Liver (tissue), 9 donors: ENCODE measurements around the gene ILF3. TPM values are rescaled to one million over a fixed set of nuclear protein-coding genes. Genes with fewer than 3 reads are reported as not detected.

ENCODE experiments used
- DNase-seq: peaks from one replicate; pipeline ENCODE4 v3.0.0-alpha.2; 2017; ENCODE audit warnings: low spot score
- H3K27ac ChIP-seq, 2 donors: one replicate each; pipeline ENCODE4 v1.7.0; 2013; ENCODE audit warnings: inconsistent platforms in 2 of 2, low read length in 2 of 2, control low read depth in 1 of 2, low read depth in 1 of 2, mild to moderate bottlenecking in 1 of 2
- H3K27me3 ChIP-seq, 4 donors: one replicate each; pipeline versions ENCODE4 v1.6.1 to v1.7.0; 2013; ENCODE audit warnings: low read length in 3 of 4, inconsistent platforms in 1 of 4, mild to moderate bottlenecking in 1 of 4, moderate library complexity in 1 of 4; ENCODE audit not compliant: control insufficient read depth in 4 of 4, insufficient read depth in 4 of 4
- H3K36me3 ChIP-seq, 4 donors: one replicate each; pipeline versions ENCODE4 v1.6.1 to v1.7.0; 2013; ENCODE audit warnings: low read length in 3 of 4, mild to moderate bottlenecking in 3 of 4, low read depth in 1 of 4, moderate library complexity in 1 of 4; ENCODE audit not compliant: control insufficient read depth in 4 of 4, insufficient read depth in 3 of 4
- H3K4me1 ChIP-seq, 4 donors: one replicate each; pipeline versions ENCODE4 v1.6.1 to v1.7.0; 2013; ENCODE audit warnings: low read length in 3 of 4, mild to moderate bottlenecking in 3 of 4, moderate library complexity in 1 of 4; ENCODE audit not compliant: control insufficient read depth in 4 of 4, insufficient read depth in 4 of 4
- H3K4me3 ChIP-seq, 3 donors: one replicate each; pipeline versions ENCODE4 v1.6.1 to v1.7.0; 2013; ENCODE audit warnings: low read length in 3 of 3, control low read depth in 1 of 3, low read depth in 1 of 3, mild to moderate bottlenecking in 1 of 3
- H3K9ac ChIP-seq, 2 donors: one replicate each; pipeline ENCODE4 v1.7.0; 2013; ENCODE audit warnings: low read length in 2 of 2, mild to moderate bottlenecking in 2 of 2, moderate library complexity in 2 of 2, control low read depth in 1 of 2, low read depth in 1 of 2
- H3K9me3 ChIP-seq, 4 donors: one replicate each; pipeline versions ENCODE4 v1.6.1 to v1.7.0; 2013; ENCODE audit warnings: low read length in 3 of 4; ENCODE audit not compliant: control insufficient read depth in 4 of 4
- EGR1 ChIP-seq, 2 donors: IDR thresholded peaks; 2 replicates each; pipeline ENCODE4 v1.6.1; 2016 to 2018; ENCODE audit warnings: antibody characterized with exemption in 2 of 2, low read depth in 2 of 2
- FOXA1 ChIP-seq: IDR thresholded peaks from 2 replicates; pipeline ENCODE4 v1.6.1; 2016; ENCODE audit warnings: antibody characterized with exemption
- GABPA ChIP-seq, 2 donors: IDR thresholded peaks in 1 of 2; conservative IDR thresholded peaks in 1 of 2; 2 replicates each; pipeline ENCODE4 v1.6.1; 2016; ENCODE audit warnings: antibody characterized with exemption in 2 of 2, mild to moderate bottlenecking in 1 of 2, moderate library complexity in 1 of 2
- HNF4A ChIP-seq, 2 donors: conservative IDR thresholded peaks; 2 replicates each; pipeline ENCODE4 v1.6.1; 2016; ENCODE audit warnings: antibody characterized with exemption in 2 of 2, mild to moderate bottlenecking in 2 of 2
- HNF4G ChIP-seq: IDR thresholded peaks from 2 replicates; pipeline ENCODE4 v1.6.1; 2016; ENCODE audit warnings: antibody characterized with exemption
- NR2F2 ChIP-seq: IDR thresholded peaks from 2 replicates; pipeline ENCODE4 v1.6.1; 2016; ENCODE audit warnings: antibody characterized with exemption
- RAD21 ChIP-seq, 2 donors: IDR thresholded peaks; 2 replicates each; pipeline ENCODE4 v1.6.1; 2016; ENCODE audit warnings: antibody characterized with exemption in 2 of 2, mild to moderate bottlenecking in 2 of 2
- RXRA ChIP-seq, 2 donors: IDR thresholded peaks; 2 replicates each; pipeline ENCODE4 v1.6.1; 2017 to 2018; ENCODE audit warnings: antibody characterized with exemption in 2 of 2, mild to moderate bottlenecking in 1 of 2
- SP1 ChIP-seq: IDR thresholded peaks from 2 replicates; pipeline ENCODE4 v1.6.1; 2018; ENCODE audit warnings: antibody characterized with exemption, mild to moderate bottlenecking
- YY1 ChIP-seq: IDR thresholded peaks from 2 replicates; pipeline ENCODE4 v1.6.1; 2016; ENCODE audit warnings: antibody characterized with exemption, mild to moderate bottlenecking
- WGBS: extraction: QIAGEN DNeasy Blood & Tissue Kit; methylation state at CpG from one replicate; pipeline ENCODE4 v1.1.7; 2013; 5-methylcytosine and 5-hydroxymethylcytosine counted together
- polyA plus RNA-seq, 2 donors: library from polyadenylated mRNA; stranded (reverse) in 1 of 2; unstranded in 1 of 2; fragments of 200-250 nt in 1 of 2; fragments of >200 nt in 1 of 2; fragmentation: Nextera tagmentation in 1 of 2; extraction: Ambion mirVana in 1 of 2; gene quantifications; one replicate each; pipeline versions ENCODE4 v1.2.1 to v1.2.3, GENCODE V29; 2013 to 2015
- total RNA-seq, 2 donors: library from RNA; depleted of rRNA; stranded (reverse); fragments of >200 nt; gene quantifications; one replicate each; pipeline ENCODE4 v1.2.3, GENCODE V29; 2014
- TF ChIP-seq, protein P1 (sequence below): fragments of 150-350 bp; IDR thresholded peaks from 2 replicates; pipeline ENCODE4 v1.5.1; 2017; ENCODE audit warnings: improper control_type of control experiment, low read depth, low read length; ENCODE audit not compliant: missing input control
- TF ChIP-seq, protein P2 (sequence below): IDR thresholded peaks from 2 replicates; pipeline ENCODE4 v1.6.1; 2016; ENCODE audit warnings: antibody characterized with exemption
- TF ChIP-seq, protein P3 (sequence below): IDR thresholded peaks from 2 replicates; pipeline ENCODE4 v1.6.1; 2016; ENCODE audit warnings: antibody characterized with exemption
- donor health status: healthy.
- donor health status: healthy.
- donor health status: healthy.
- donor health status: healthy.
- donor health status: healthy.

ILF3 gene
- total and polyA plus RNA-seq, 4 donors: 31.7 to 85.1 (median 42.9) TPM

DNA sequence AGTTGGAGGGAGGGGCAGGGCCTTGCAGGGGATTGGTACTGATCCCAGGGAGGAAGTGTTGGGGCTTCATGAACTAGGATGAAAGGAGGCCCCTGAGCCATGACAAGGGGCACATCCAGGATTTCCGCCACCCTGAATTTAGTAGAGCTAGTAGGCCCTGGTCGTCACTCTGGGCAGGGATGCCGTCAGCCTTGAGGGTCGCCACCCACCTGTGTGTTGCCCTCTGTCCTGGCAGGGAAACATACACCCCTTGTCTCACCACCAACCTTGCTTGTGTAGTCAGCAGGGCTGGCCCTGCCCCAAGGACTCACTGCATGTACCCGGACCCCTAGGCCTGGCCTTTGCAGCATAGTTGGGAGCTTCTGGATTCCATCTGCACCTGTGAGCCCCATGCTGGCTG is 37.7 kb downstream of the ILF3 start:
- Histone ChIP-seq H3K4me1 (peaks cover 6 to 10% (median 7%) of the 10 kb centered on the region in 4 donors), H3K9me3 (no peaks in the 10 kb centered on the region), H3K36me3 (peaks cover 15 to 48% (median 19%) of the 10 kb centered on the region in 4 donors), H3K27me3 (no peaks in the 10 kb centered on the region), H3K4me3 (no peak overlapping the region), H3K27ac (no peak overlapping the region), H3K9ac (no peak overlapping the region)
- no peak for DNase-seq
- TF ChIP-seq RAD21 (IDR thresholded peaks at IDR 0.05) (no peak), NR2F2 (no peak)
- 90% methylated on average over 5 of the region's 5 CpGs for WGBS

DNA sequence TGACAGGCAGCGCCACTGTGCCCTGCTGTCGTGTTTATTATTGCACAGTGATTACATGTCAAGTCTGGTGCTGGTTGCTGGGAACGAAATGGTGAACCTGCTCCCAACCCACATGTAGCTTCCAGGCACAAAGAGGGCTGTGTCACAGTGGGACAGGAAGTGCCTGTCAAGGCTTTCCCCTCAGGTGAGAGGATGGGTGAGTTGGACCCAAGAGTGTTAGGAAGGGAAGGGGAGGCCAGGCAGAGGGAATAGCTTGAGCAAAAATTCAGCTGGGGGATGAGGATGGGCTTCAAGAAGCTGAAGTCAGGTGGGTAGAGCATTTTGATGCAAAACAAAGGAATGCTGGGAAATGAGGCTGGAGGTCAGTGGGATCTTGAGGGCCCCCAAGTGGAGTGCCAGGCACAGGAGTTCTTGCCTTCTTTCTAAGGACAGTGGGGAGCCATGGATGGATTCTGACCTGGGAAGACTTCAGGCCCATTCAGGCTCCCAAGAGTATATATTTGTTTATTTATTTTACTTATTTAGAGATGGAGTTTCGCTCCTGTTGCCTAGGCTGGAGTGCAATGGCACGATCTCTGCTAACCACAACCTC is 38.6 kb downstream of the ILF3 start:
- Histone ChIP-seq H3K9me3 (no peaks in the 10 kb centered on the region), H3K27ac (no peak overlapping the region), H3K4me1 (peaks cover 6 to 10% (median 7%) of the 10 kb centered on the region in 4 donors), H3K9ac (no peak overlapping the region), H3K4me3 (no peak overlapping the region), H3K27me3 (no peaks in the 10 kb centered on the region), H3K36me3 (peaks cover 6 to 40% (median 15%) of the 10 kb centered on the region in 4 donors)
- TF ChIP-seq, protein P1, sequence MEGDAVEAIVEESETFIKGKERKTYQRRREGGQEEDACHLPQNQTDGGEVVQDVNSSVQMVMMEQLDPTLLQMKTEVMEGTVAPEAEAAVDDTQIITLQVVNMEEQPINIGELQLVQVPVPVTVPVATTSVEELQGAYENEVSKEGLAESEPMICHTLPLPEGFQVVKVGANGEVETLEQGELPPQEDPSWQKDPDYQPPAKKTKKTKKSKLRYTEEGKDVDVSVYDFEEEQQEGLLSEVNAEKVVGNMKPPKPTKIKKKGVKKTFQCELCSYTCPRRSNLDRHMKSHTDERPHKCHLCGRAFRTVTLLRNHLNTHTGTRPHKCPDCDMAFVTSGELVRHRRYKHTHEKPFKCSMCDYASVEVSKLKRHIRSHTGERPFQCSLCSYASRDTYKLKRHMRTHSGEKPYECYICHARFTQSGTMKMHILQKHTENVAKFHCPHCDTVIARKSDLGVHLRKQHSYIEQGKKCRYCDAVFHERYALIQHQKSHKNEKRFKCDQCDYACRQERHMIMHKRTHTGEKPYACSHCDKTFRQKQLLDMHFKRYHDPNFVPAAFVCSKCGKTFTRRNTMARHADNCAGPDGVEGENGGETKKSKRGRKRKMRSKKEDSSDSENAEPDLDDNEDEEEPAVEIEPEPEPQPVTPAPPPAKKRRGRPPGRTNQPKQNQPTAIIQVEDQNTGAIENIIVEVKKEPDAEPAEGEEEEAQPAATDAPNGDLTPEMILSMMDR: no peak
- TF ChIP-seq RAD21 (IDR thresholded peaks at IDR 0.05): no peak
- no peak for TF ChIP-seq YY1
- TF ChIP-seq HNF4G: no peak
- no peak for TF ChIP-seq NR2F2
- TF ChIP-seq, protein P2, sequence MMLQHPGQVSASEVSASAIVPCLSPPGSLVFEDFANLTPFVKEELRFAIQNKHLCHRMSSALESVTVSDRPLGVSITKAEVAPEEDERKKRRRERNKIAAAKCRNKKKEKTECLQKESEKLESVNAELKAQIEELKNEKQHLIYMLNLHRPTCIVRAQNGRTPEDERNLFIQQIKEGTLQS: no peak
- no peak for TF ChIP-seq SP1
- no peak for TF ChIP-seq RXRA (IDR thresholded peaks at IDR 0.05)
- TF ChIP-seq FOXA1: no peak
- TF ChIP-seq EGR1 (IDR thresholded peaks at IDR 0.05; ENCODE audit: low read depth in 2 of 2): no peak
- no peak for DNase-seq
- WGBS: 92% methylated on average over 5 of the region's 5 CpGs

DNA sequence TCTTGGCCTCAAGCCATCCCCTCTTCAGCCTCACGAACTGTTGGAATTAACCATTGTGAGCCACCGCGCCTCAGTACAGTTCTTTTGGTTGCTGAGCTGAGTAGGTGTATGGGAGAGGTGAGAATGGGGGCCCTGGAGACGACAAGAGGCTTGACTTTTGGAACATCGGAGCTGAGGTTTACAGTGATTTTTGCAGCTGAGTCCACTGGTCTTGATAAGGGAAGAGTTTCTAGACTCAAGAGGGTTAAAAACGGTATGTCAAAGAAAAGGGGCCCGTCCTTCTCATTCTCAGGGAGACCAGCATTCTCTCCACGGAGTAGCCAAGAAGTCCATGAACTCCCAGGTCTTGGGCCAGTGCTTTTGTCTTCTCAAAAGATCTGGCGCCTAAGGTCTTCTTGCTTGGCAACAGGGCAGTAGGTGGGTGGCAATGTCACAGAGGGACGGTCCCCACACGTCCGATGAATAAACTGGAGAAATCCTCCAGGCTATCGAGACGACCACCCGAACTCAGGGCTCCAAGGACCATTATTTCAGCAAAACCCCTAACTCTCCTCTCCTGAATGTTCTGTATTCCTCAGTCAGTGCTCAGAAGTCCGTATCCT is 40.7 kb downstream of the ILF3 start:
- Histone ChIP-seq H3K9ac (no peak overlapping the region), H3K27ac (no peak overlapping the region), H3K4me3 (no peak overlapping the region), H3K9me3 (no peaks in the 10 kb centered on the region), H3K4me1 (peaks cover 6 to 10% (median 7%) of the 10 kb centered on the region in 4 donors), H3K36me3 (peaks cover 1 to 20% (median 6%) of the 10 kb centered on the region in 4 donors), H3K27me3 (no peaks in the 10 kb centered on the region)
- TF ChIP-seq, protein P3, sequence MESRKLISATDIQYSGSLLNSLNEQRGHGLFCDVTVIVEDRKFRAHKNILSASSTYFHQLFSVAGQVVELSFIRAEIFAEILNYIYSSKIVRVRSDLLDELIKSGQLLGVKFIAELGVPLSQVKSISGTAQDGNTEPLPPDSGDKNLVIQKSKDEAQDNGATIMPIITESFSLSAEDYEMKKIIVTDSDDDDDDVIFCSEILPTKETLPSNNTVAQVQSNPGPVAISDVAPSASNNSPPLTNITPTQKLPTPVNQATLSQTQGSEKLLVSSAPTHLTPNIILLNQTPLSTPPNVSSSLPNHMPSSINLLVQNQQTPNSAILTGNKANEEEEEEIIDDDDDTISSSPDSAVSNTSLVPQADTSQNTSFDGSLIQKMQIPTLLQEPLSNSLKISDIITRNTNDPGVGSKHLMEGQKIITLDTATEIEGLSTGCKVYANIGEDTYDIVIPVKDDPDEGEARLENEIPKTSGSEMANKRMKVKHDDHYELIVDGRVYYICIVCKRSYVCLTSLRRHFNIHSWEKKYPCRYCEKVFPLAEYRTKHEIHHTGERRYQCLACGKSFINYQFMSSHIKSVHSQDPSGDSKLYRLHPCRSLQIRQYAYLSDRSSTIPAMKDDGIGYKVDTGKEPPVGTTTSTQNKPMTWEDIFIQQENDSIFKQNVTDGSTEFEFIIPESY: no peak
- no peak for TF ChIP-seq YY1
- no peak for TF ChIP-seq HNF4A (conservative IDR thresholded peaks at IDR 0.05)
- no peak for TF ChIP-seq GABPA (IDR thresholded peaks at IDR 0.05 in 1 of 2, conservative IDR thresholded peaks at IDR 0.05 in 1 of 2)
- TF ChIP-seq, protein P2: no peak
- no peak for TF ChIP-seq HNF4G
- 39% methylated on average over 16 of the region's 16 CpGs for WGBS
- no peak for DNase-seq
